HepG2 (cell line): ENCODE results near the gene SERP1. TPM values are rescaled to one million over a fixed set of nuclear protein-coding genes. Genes with fewer than 3 reads are reported as not detected.

Experiments used
- ATAC-seq: fragments of 200-7000 bp; cut with Tn5 transposase; 3 replicates; pipeline ENCODE4 v1.9.1; 2020; ENCODE audit warnings: mild to moderate bottlenecking, moderate library complexity
- BruUV-seq: library from RNA; stranded (reverse); fragments of 400-500 nt; replicated peaks from 2 replicates; lab custom pipeline; 2021; lab: Mats Ljungman, UMichigan
- CTCF ChIA-PET: fragments of 300-600 bp; formaldehyde crosslinking; extraction: SDS; loops from one replicate; lab custom pipeline; 2021; ENCODE audit warnings: low total read pairs, inconsistent platforms, low intra/inter-chr PET ratio; lab: Yijun Ruan, JAX
- POLR2A ChIA-PET: fragments of 350-600 bp; sonication (Branson Sonifier 250); formaldehyde crosslinking; loops from one replicate; lab custom pipeline; 2020; ENCODE audit warnings: antibody characterized with exemption, inconsistent platforms; lab: Yijun Ruan, JAX
- DNase-seq: peaks from one replicate; pipeline ENCODE4 v3.0.0-alpha.2; 2015; ENCODE audit warnings: low spot score
- FAIRE-seq: peaks from 3 replicates; lab custom pipeline; 2011; peaks lifted over from hg19 to GRCh38; lab: Jason Lieb, UNC
- H2AFZ ChIP-seq: one replicate; pipeline ENCODE4 v1.6.1; 2011; ENCODE audit warnings: low read length, inconsistent platforms
- H3K27ac ChIP-seq: fragments of 300-600 bp; 3 replicates; pipeline ENCODE4 v1.8.0; 2011; ENCODE audit warnings: mixed run types, mild to moderate bottlenecking, mixed read lengths, low read length, inconsistent platforms; ENCODE audit not compliant: insufficient read depth; ENCODE audit errors: extremely low read length
- H3K27me3 ChIP-seq, 2 experiments: fragments of 200-600 bp in 1 of 2; 2 replicates in 1 of 2; 3 replicates in 1 of 2; pipeline versions ENCODE4 v1.6.0 to v1.8.0; 2011; ENCODE audit warnings: low read length in 2 of 2, mild to moderate bottlenecking in 2 of 2, moderate library complexity in 2 of 2, inconsistent platforms in 1 of 2; ENCODE audit not compliant: insufficient read depth in 2 of 2, control insufficient read depth in 1 of 2
- H3K36me3 ChIP-seq, 2 experiments: fragments of 200-600 bp in 1 of 2; replicated peaks in 1 of 2; 2 replicates in 1 of 2; 3 replicates in 1 of 2; pipeline versions ENCODE4 v1.5.1 to v1.8.0; 2011; ENCODE audit warnings: low read length in 2 of 2, inconsistent platforms in 1 of 2; ENCODE audit not compliant: insufficient read depth in 2 of 2, control insufficient read depth in 1 of 2
- H3K4me1 ChIP-seq: 2 replicates; pipeline ENCODE4 v1.5.1; 2012; ENCODE audit warnings: low read length, inconsistent platforms; ENCODE audit not compliant: insufficient read depth
- H3K4me2 ChIP-seq: 2 replicates; pipeline ENCODE4 v1.6.0; 2011; ENCODE audit warnings: low read depth, low read length, inconsistent platforms
- H3K4me3 ChIP-seq, 3 experiments: fragments of 200-600 bp in 1 of 3; sonication (generic), shearing (Covaris generic) in 1 of 3; replicated peaks in 1 of 3; 2 replicates each; pipeline ENCODE4 v1.5.1; 2011 to 2016; ENCODE audit warnings: low read length in 3 of 3, inconsistent platforms in 2 of 3, low read depth in 2 of 3, mild to moderate bottlenecking in 2 of 3, control low read depth in 1 of 3, mixed read lengths in 1 of 3; ENCODE audit not compliant: insufficient read depth in 1 of 3
- H3K79me2 ChIP-seq: one replicate; pipeline ENCODE4 v1.6.1; 2011; ENCODE audit warnings: low read length, inconsistent platforms; ENCODE audit not compliant: insufficient read depth
- H3K9ac ChIP-seq: 2 replicates; pipeline ENCODE4 v1.6.0; 2011; ENCODE audit warnings: mild to moderate bottlenecking, low read depth, low read length, inconsistent platforms; ENCODE audit not compliant: insufficient read depth
- H3K9me3 ChIP-seq: 2 replicates; pipeline ENCODE4 v1.5.1; 2012; ENCODE audit warnings: mild to moderate bottlenecking, low read length
- H4K20me1 ChIP-seq: 2 replicates; pipeline ENCODE4 v1.6.0; 2011; ENCODE audit warnings: inconsistent platforms, mild to moderate bottlenecking, low read length, moderate library complexity; ENCODE audit not compliant: insufficient read depth
- CBX1 ChIP-seq: IDR thresholded peaks from one replicate; pipeline ENCODE4 v1.6.1; 2016; ENCODE audit warnings: antibody characterized with exemption, low read depth
- CEBPB ChIP-seq: IDR thresholded peaks from 2 replicates; pipeline ENCODE4 v1.6.1; 2011; ENCODE audit warnings: low read depth, low read length, improper control_type of control experiment, borderline replicate concordance
- GTF2F1 ChIP-seq: fragments of 150-350 bp; IDR thresholded peaks from 2 replicates; pipeline ENCODE4 v1.6.1; 2014; ENCODE audit warnings: low read length
- RFX5 ChIP-seq: IDR thresholded peaks from 2 replicates; pipeline ENCODE4 v1.6.1; 2011; ENCODE audit warnings: low read depth, low read length, improper control_type of control experiment
- WIZ ChIP-seq: sonication (generic); formaldehyde crosslinking; IDR thresholded peaks from 2 replicates; pipeline ENCODE4 v1.5.1; 2020; ENCODE audit warnings: mild to moderate bottlenecking, missing genetic modification reagents
- ZNF589 ChIP-seq: sonication (generic); formaldehyde crosslinking; conservative IDR thresholded peaks from 2 replicates; pipeline ENCODE4 v1.8.0; 2022; ENCODE audit warnings: mild to moderate bottlenecking, moderate library complexity, missing genetic modification reagents
- WGBS: methylation state at CpG from one replicate; pipeline ENCODE4 v1.1.6; 2017; ENCODE audit warnings: low lambda C conversion rate; 5-methylcytosine and 5-hydroxymethylcytosine counted together
- in situ Hi-C: cut with HindIII; loops from 2 replicates; pipeline ENCODE4 v1.10.0; 2017; ENCODE audit warnings: low pct_unique_long_range_greater_than_20kb; ENCODE audit not compliant: extremely low pct_ligation_motif_present
- intact Hi-C: fragments of 100-400 bp; cut with micrococcal nuclease; formaldehyde crosslinking; loops from one replicate; pipeline ENCODE4 v1.10.0; 2022; ENCODE audit not compliant: unreplicated experiment
- polyA plus RNA-seq, 8 experiments: library from polyadenylated mRNA; depleted of rRNA in 3 of 8; stranded (reverse) in 7 of 8; unstranded in 1 of 8; fragments of >200 nt; fragmentation: Illumina TruSeq in 4 of 8; extraction: Trizol in 4 of 8; gene quantifications; 2 replicates each; pipeline versions ENCODE4 v1.2.1 to v1.2.3, GENCODE V29; 2011 to 2016; ENCODE audit warnings: low read depth in 4 of 8, missing spikeins in 1 of 8, mixed read lengths in 1 of 8; ENCODE audit not compliant: insufficient read depth in 1 of 8
- total RNA-seq, 5 experiments: library from RNA; depleted of rRNA; stranded (reverse); fragments of >200 nt; fragmentation: Illumina TruSeq; extraction: Trizol; gene quantifications; 2 replicates each; pipeline ENCODE4 v1.2.3, GENCODE V29; 2016; ENCODE audit warnings: low read depth in 1 of 5
- TF ChIP-seq, protein P1 (sequence below): sonication (generic); formaldehyde crosslinking; IDR thresholded peaks from 2 replicates; pipeline ENCODE4 v1.9.0; 2021; ENCODE audit warnings: missing genetic modification reagents, mild to moderate bottlenecking, borderline replicate concordance
- TF ChIP-seq, protein P2 (sequence below): sonication (generic); formaldehyde crosslinking; IDR thresholded peaks from 2 replicates; pipeline ENCODE4 v1.5.0; 2020; ENCODE audit warnings: mild to moderate bottlenecking, missing genetic modification reagents
- TF ChIP-seq, protein P3 (sequence below): sonication (generic); formaldehyde crosslinking; IDR thresholded peaks from 2 replicates; pipeline ENCODE4 v1.4.0; 2020; ENCODE audit warnings: mild to moderate bottlenecking, missing genetic modification reagents
- TF ChIP-seq, protein P4 (sequence below): sonication (generic); formaldehyde crosslinking; IDR thresholded peaks from 2 replicates; pipeline ENCODE4 v1.4.0; 2020; ENCODE audit warnings: missing genetic modification reagents
- TF ChIP-seq, protein P5 (sequence below): sonication (generic); formaldehyde crosslinking; IDR thresholded peaks from 2 replicates; pipeline ENCODE4 v1.5.0; 2020; ENCODE audit warnings: mild to moderate bottlenecking, missing genetic modification reagents, borderline replicate concordance

Gene SERP1
- total and polyA plus RNA-seq, 2 of the 13 experiments (the other 11 are each of a cell fraction or from before 2014, with no cell fraction given): 61.2 to 95.0 TPM

DNA sequence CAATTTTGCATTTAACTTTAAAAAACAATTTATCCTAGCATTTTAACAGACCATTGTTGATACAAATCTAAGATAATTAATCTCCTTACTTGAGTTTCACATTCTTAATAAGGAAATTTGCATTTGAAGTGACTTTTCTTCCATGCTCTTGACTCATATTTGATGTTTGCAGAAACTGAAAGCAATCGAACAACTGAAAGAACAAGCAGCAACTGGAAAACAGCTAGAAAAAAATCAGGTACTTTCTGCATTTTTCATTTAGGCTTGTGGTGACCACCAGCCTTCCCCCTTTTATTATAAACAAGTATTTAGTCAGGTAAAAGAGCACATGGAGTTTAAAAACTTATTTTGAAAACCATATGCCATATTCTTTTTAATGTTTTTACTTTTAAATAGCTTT, 36.7 kb upstream of the SERP1 start:
- intact Hi-C loops (no loop called here), in situ Hi-C loops (no loop called here)
- H3K4me1 ChIP-seq: no peaks in the 10 kb centered on the region
- BruUV-seq: no TSS peak
- peaks cover 1 to 54% of the 10 kb centered on the region in 2 experiments; a peak in 3 of 5 replicates for H3K36me3 ChIP-seq
- no peaks in the 10 kb centered on the region for H3K79me2 ChIP-seq
- H3K4me3 ChIP-seq: no peak overlapping the region
- ATAC-seq: no peak
- no peaks in the 10 kb centered on the region; the same call in 1 of the 2 replicates for H4K20me1 ChIP-seq
- 97% methylated on average over 1 of the region's 1 CpG for WGBS
- no peaks in the 10 kb centered on the region for H3K27me3 ChIP-seq
- no peak for DNase-seq
- CTCF ChIA-PET: no interaction called here
- no peak overlapping the region for H3K4me2 ChIP-seq
- no peak overlapping the region for H3K9ac ChIP-seq
- FAIRE-seq: no peak
- H3K9me3 ChIP-seq: no peaks in the 10 kb centered on the region
- POLR2A ChIA-PET: no interaction called here
- H3K27ac ChIP-seq: no peak overlapping the region
- H2AFZ ChIP-seq: no peak overlapping the region
- TF ChIP-seq GTF2F1: no peak
- no peak for TF ChIP-seq ZNF589 (CRISPR knock-in tag)
- TF ChIP-seq, protein P1, sequence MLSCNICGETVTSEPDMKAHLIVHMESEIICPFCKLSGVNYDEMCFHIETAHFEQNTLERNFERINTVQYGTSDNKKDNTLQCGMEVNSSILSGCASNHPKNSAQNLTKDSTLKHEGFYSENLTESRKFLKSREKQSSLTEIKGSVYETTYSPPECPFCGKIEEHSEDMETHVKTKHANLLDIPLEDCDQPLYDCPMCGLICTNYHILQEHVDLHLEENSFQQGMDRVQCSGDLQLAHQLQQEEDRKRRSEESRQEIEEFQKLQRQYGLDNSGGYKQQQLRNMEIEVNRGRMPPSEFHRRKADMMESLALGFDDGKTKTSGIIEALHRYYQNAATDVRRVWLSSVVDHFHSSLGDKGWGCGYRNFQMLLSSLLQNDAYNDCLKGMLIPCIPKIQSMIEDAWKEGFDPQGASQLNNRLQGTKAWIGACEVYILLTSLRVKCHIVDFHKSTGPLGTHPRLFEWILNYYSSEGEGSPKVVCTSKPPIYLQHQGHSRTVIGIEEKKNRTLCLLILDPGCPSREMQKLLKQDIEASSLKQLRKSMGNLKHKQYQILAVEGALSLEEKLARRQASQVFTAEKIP (CRISPR knock-in tag): no peak
- TF ChIP-seq WIZ: no peak
- TF ChIP-seq, protein P2, sequence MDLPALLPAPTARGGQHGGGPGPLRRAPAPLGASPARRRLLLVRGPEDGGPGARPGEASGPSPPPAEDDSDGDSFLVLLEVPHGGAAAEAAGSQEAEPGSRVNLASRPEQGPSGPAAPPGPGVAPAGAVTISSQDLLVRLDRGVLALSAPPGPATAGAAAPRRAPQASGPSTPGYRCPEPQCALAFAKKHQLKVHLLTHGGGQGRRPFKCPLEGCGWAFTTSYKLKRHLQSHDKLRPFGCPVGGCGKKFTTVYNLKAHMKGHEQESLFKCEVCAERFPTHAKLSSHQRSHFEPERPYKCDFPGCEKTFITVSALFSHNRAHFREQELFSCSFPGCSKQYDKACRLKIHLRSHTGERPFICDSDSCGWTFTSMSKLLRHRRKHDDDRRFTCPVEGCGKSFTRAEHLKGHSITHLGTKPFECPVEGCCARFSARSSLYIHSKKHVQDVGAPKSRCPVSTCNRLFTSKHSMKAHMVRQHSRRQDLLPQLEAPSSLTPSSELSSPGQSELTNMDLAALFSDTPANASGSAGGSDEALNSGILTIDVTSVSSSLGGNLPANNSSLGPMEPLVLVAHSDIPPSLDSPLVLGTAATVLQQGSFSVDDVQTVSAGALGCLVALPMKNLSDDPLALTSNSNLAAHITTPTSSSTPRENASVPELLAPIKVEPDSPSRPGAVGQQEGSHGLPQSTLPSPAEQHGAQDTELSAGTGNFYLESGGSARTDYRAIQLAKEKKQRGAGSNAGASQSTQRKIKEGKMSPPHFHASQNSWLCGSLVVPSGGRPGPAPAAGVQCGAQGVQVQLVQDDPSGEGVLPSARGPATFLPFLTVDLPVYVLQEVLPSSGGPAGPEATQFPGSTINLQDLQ (CRISPR knock-in tag): no peak
- TF ChIP-seq, protein P3, sequence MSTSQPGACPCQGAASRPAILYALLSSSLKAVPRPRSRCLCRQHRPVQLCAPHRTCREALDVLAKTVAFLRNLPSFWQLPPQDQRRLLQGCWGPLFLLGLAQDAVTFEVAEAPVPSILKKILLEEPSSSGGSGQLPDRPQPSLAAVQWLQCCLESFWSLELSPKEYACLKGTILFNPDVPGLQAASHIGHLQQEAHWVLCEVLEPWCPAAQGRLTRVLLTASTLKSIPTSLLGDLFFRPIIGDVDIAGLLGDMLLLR (CRISPR knock-in tag): no peak
- TF ChIP-seq, protein P4, sequence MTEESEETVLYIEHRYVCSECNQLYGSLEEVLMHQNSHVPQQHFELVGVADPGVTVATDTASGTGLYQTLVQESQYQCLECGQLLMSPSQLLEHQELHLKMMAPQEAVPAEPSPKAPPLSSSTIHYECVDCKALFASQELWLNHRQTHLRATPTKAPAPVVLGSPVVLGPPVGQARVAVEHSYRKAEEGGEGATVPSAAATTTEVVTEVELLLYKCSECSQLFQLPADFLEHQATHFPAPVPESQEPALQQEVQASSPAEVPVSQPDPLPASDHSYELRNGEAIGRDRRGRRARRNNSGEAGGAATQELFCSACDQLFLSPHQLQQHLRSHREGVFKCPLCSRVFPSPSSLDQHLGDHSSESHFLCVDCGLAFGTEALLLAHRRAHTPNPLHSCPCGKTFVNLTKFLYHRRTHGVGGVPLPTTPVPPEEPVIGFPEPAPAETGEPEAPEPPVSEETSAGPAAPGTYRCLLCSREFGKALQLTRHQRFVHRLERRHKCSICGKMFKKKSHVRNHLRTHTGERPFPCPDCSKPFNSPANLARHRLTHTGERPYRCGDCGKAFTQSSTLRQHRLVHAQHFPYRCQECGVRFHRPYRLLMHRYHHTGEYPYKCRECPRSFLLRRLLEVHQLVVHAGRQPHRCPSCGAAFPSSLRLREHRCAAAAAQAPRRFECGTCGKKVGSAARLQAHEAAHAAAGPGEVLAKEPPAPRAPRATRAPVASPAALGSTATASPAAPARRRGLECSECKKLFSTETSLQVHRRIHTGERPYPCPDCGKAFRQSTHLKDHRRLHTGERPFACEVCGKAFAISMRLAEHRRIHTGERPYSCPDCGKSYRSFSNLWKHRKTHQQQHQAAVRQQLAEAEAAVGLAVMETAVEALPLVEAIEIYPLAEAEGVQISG (CRISPR knock-in tag): no peak
- no peak for TF ChIP-seq RFX5
- TF ChIP-seq CEBPB: no peak
- TF ChIP-seq, protein P5, sequence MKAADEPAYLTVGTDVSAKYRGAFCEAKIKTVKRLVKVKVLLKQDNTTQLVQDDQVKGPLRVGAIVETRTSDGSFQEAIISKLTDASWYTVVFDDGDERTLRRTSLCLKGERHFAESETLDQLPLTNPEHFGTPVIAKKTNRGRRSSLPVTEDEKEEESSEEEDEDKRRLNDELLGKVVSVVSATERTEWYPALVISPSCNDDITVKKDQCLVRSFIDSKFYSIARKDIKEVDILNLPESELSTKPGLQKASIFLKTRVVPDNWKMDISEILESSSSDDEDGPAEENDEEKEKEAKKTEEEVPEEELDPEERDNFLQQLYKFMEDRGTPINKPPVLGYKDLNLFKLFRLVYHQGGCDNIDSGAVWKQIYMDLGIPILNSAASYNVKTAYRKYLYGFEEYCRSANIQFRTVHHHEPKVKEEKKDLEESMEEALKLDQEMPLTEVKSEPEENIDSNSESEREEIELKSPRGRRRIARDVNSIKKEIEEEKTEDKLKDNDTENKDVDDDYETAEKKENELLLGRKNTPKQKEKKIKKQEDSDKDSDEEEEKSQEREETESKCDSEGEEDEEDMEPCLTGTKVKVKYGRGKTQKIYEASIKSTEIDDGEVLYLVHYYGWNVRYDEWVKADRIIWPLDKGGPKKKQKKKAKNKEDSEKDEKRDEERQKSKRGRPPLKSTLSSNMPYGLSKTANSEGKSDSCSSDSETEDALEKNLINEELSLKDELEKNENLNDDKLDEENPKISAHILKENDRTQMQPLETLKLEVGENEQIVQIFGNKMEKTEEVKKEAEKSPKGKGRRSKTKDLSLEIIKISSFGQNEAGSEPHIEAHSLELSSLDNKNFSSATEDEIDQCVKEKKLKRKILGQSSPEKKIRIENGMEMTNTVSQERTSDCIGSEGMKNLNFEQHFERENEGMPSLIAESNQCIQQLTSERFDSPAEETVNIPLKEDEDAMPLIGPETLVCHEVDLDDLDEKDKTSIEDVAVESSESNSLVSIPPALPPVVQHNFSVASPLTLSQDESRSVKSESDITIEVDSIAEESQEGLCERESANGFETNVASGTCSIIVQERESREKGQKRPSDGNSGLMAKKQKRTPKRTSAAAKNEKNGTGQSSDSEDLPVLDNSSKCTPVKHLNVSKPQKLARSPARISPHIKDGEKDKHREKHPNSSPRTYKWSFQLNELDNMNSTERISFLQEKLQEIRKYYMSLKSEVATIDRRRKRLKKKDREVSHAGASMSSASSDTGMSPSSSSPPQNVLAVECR (CRISPR knock-in tag): no peak
- no peak for TF ChIP-seq CBX1
